ENCODE results near the gene ERC2. TPM values are rescaled to one million over a fixed set of nuclear protein-coding genes. Genes with fewer than 3 reads are reported as not detected.

ERC2 gene
- total RNA-seq, 3 donors from 2014 or later, result 0.16 TPM; not detected in 2

GRCh38 chr3:55765906-55766701 lies 702.2 kb downstream of the ERC2 start:
- ATAC-seq (no peak), DNase-seq (no peak)
- H3K4me3 Mint-ChIP-seq, result no peak overlapping the region
- H3K36me3 Mint-ChIP-seq (ENCODE audit: insufficient read depth), result no peaks in the 10 kb centered on the region
- no peaks in the 10 kb centered on the region for H3K4me1 Mint-ChIP-seq (ENCODE audit: low read depth)
- no peaks in the 10 kb centered on the region for H3K9me3 Mint-ChIP-seq
- no peaks in the 10 kb centered on the region for H3K27me3 Mint-ChIP-seq (ENCODE audit: low read depth)

GRCh38 chr3:55765398-55765797 lies 702.9 kb downstream of the ERC2 start:
- no peaks in the 10 kb centered on the region for H3K36me3 Mint-ChIP-seq (ENCODE audit: insufficient read depth)
- no peaks in the 10 kb centered on the region for H3K27me3 Mint-ChIP-seq (ENCODE audit: low read depth)
- DNase-seq, result no peak
- no peak for ATAC-seq
- no peaks in the 10 kb centered on the region for H3K4me1 Mint-ChIP-seq (ENCODE audit: low read depth)
- no peaks in the 10 kb centered on the region for H3K9me3 Mint-ChIP-seq
- H3K4me3 Mint-ChIP-seq, result no peak overlapping the region

GRCh38 chr3:55756976-55757375 lies 711.3 kb downstream of the ERC2 start:
- ATAC-seq (no peak), DNase-seq (no peak)
- no peaks in the 10 kb centered on the region for H3K36me3 Mint-ChIP-seq (ENCODE audit: insufficient read depth)
- H3K4me3 Mint-ChIP-seq, result no peak overlapping the region
- H3K4me1 Mint-ChIP-seq (ENCODE audit: low read depth), result no peaks in the 10 kb centered on the region
- H3K9me3 Mint-ChIP-seq, result no peaks in the 10 kb centered on the region
- H3K27me3 Mint-ChIP-seq (ENCODE audit: low read depth), result no peaks in the 10 kb centered on the region

GRCh38 chr3:55755516-55756205 lies 712.6 kb downstream of the ERC2 start:
- ATAC-seq (no peak), DNase-seq (no peak)
- Mint-ChIP-seq H3K4me3 (no peak overlapping the region), H3K27me3 (ENCODE audit: low read depth) (no peaks in the 10 kb centered on the region), H3K36me3 (ENCODE audit: insufficient read depth) (no peaks in the 10 kb centered on the region), H3K4me1 (ENCODE audit: low read depth) (no peaks in the 10 kb centered on the region), H3K9me3 (no peaks in the 10 kb centered on the region)

GRCh38 chr3:55752911-55753310 lies 715.4 kb downstream of the ERC2 start:
- Mint-ChIP-seq H3K4me1 (ENCODE audit: low read depth) (no peaks in the 10 kb centered on the region), H3K9me3 (no peaks in the 10 kb centered on the region), H3K4me3 (no peak overlapping the region), H3K36me3 (ENCODE audit: insufficient read depth) (no peaks in the 10 kb centered on the region), H3K27me3 (ENCODE audit: low read depth) (no peaks in the 10 kb centered on the region)
- no peak for ATAC-seq
- DNase-seq, result no peak

DNA sequence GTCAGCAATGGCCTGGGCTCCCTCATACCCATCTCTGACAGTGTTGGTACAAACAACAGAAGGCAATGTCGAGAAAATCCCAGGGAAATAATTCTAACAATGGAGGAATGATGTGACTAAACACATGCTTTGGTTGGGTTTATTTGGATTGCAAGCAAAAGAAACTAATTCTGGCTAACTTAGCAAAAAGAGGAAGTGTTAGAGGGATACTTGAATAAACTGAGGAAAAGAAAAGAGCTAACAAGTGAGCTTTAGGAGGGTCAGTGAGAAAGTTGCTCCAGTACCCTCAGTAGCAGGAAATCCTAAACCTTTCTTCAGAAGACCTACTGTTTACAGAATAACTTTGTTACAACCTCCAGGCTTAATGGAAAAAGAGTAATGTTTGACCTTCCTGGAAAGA lies 716.5 kb downstream of the ERC2 start:
- Mint-ChIP-seq H3K9me3 (no peaks in the 10 kb centered on the region), H3K4me3 (no peak overlapping the region), H3K27me3 (ENCODE audit: low read depth) (no peaks in the 10 kb centered on the region), H3K4me1 (ENCODE audit: low read depth) (no peaks in the 10 kb centered on the region), H3K36me3 (ENCODE audit: insufficient read depth) (no peaks in the 10 kb centered on the region)
- DNase-seq, result no peak
- no peak for ATAC-seq

- Mint-ChIP-seq H3K4me3 (no peak overlapping the region), H3K4me1 (ENCODE audit: low read depth) (no peaks in the 10 kb centered on the region), H3K27me3 (ENCODE audit: low read depth) (no peaks in the 10 kb centered on the region), H3K9me3 (no peaks in the 10 kb centered on the region), H3K36me3 (ENCODE audit: insufficient read depth) (no peaks in the 10 kb centered on the region)
- ATAC-seq (no peak), DNase-seq (no peak)
Measured at GRCh38 chr3:55750525-55750924, 717.7 kb downstream of the ERC2 start.

GRCh38 chr3:55749036-55749435 lies 719.2 kb downstream of the ERC2 start:
- no peaks in the 10 kb centered on the region for H3K27me3 Mint-ChIP-seq (ENCODE audit: low read depth)
- no peak for DNase-seq
- H3K4me3 Mint-ChIP-seq, result no peak overlapping the region
- H3K36me3 Mint-ChIP-seq (ENCODE audit: insufficient read depth), result no peaks in the 10 kb centered on the region
- no peaks in the 10 kb centered on the region for H3K4me1 Mint-ChIP-seq (ENCODE audit: low read depth)
- no peaks in the 10 kb centered on the region for H3K9me3 Mint-ChIP-seq
- ATAC-seq, result no peak

- Mint-ChIP-seq H3K4me1 (ENCODE audit: low read depth) (no peaks in the 10 kb centered on the region), H3K4me3 (no peak overlapping the region), H3K36me3 (ENCODE audit: insufficient read depth) (no peaks in the 10 kb centered on the region), H3K27me3 (ENCODE audit: low read depth) (no peaks in the 10 kb centered on the region), H3K9me3 (no peaks in the 10 kb centered on the region)
- no peak for ATAC-seq
- DNase-seq, result no peak
Measured at GRCh38 chr3:55746808-55747413, 721.4 kb downstream of the ERC2 start.

- Mint-ChIP-seq H3K4me3 (no peak overlapping the region), H3K9me3 (no peaks in the 10 kb centered on the region), H3K27me3 (ENCODE audit: low read depth) (no peaks in the 10 kb centered on the region), H3K4me1 (ENCODE audit: low read depth) (no peaks in the 10 kb centered on the region), H3K36me3 (ENCODE audit: insufficient read depth) (no peaks in the 10 kb centered on the region)
- ATAC-seq (no peak), DNase-seq (no peak)
Measured at GRCh38 chr3:55742832-55743136, 725.5 kb downstream of the ERC2 start.

DNA sequence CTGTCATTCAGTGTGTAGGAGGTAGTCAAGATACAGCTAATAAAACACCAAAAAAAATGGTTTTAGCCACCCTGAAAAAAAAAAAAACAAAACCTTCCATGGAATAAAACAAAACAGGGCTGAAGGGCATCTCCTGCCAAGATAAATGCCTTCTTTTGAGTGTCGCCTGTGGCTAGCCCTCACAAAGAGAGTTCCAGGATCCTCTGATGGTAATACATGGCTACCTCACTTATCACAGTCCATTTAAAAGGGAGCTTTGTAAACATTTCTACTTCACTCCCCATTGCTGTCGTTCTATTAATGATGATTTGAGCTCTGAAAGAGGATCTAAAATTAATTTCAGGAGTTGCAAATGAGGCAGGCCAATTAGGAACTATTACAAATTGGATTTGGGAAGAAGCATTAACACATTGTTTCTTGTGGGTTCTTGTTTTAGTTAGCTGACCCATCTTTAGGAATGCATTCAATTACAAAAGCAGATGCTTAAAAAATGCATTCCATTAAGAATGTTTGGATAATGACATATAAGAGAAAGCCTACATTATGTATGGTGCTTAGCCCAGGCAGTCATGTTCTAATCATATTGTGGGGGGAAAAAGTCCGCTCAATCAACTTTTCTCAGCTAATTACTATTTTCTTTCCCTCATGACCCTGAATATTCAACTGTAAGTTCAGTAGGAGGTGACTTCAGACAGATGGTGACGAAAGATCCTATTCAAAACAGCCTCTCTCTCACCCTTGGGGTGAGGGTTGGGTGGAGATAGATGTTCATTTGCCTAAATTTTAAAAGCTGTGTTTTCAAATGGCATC lies 726.0 kb downstream of the ERC2 start:
- H3K4me1 Mint-ChIP-seq (ENCODE audit: low read depth), result no peaks in the 10 kb centered on the region
- no peaks in the 10 kb centered on the region for H3K9me3 Mint-ChIP-seq
- no peaks in the 10 kb centered on the region for H3K36me3 Mint-ChIP-seq (ENCODE audit: insufficient read depth)

GRCh38 chr3:55737186-55737585 lies 731.1 kb downstream of the ERC2 start:
- ATAC-seq (no peak), DNase-seq (no peak)
- Mint-ChIP-seq H3K36me3 (ENCODE audit: insufficient read depth) (no peaks in the 10 kb centered on the region), H3K4me3 (no peak overlapping the region), H3K4me1 (ENCODE audit: low read depth) (no peaks in the 10 kb centered on the region), H3K27me3 (ENCODE audit: low read depth) (no peaks in the 10 kb centered on the region), H3K9me3 (no peaks in the 10 kb centered on the region)

More for the DNA sequence above, 726.0 kb downstream of the ERC2 start:
- Mint-ChIP-seq H3K27me3 (ENCODE audit: low read depth) (no peaks in the 10 kb centered on the region), H3K4me3 (no peak overlapping the region)
- ATAC-seq (no peak), DNase-seq (no peak)

DNA sequence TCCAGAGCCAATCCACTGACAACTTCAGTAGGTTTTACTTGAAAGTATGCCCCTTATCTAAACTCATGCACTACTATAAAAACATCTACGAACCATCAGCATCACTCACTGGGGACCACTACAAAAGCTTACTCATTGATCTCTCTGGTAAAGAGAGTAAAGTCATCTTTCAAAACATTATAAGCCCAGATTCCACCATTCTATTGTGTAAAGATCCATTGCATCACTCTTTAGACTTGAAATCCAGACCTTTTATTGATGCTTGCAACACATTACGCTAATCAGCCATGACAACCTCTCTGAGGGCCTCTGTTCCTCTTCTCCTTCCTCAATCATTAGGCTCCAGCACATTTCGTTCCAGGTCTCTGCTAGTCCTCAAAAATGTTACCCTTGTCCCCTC lies 732.3 kb downstream of the ERC2 start:
- Mint-ChIP-seq H3K4me3 (no peak overlapping the region), H3K4me1 (ENCODE audit: low read depth) (no peaks in the 10 kb centered on the region), H3K27me3 (ENCODE audit: low read depth) (no peaks in the 10 kb centered on the region), H3K9me3 (no peaks in the 10 kb centered on the region), H3K36me3 (ENCODE audit: insufficient read depth) (no peaks in the 10 kb centered on the region)
- ATAC-seq (no peak), DNase-seq (no peak)

DNA sequence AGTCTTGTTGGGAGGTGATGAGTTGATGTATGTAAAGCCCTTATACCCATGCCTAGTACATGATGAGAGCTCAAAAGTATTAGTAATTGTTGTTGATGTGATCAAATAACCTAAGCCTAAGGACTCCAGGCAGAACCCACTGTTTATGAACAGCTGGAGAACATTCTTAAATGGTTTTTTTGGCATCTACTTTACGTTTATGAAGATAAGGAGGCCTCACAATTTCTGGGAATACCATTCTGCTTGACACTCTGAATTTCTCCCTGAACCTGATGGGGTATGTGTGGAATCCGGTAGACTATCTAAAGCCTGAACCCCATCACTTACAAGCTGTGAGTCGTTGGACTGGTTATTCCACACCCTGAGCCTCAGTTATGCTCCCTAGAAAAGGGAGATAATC lies 736.5 kb downstream of the ERC2 start:
- Mint-ChIP-seq H3K36me3 (ENCODE audit: insufficient read depth) (no peaks in the 10 kb centered on the region), H3K4me1 (ENCODE audit: low read depth) (no peaks in the 10 kb centered on the region), H3K4me3 (no peak overlapping the region), H3K9me3 (no peaks in the 10 kb centered on the region), H3K27me3 (ENCODE audit: low read depth) (no peaks in the 10 kb centered on the region)
- DNase-seq (no peak), ATAC-seq (no peak)
